Neural cell (in vitro differentiated cells): ENCODE data around the gene MYO1D. TPM values are rescaled to one million over a fixed set of nuclear protein-coding genes. Genes with fewer than 3 reads are reported as not detected.

ENCODE experiments used
- H2AFZ ChIP-seq: fragments of 200-600, 300-800 bp; sonication (generic), shearing (Covaris generic); 2 replicates; pipeline ENCODE4 v1.6.0; 2014; ENCODE audit warnings: low read depth, mild to moderate bottlenecking, antibody characterized with exemption, low read length, moderate library complexity
- H3F3A ChIP-seq: fragments of 200-600 bp; shearing (Covaris generic); 2 replicates; pipeline ENCODE4 v1.6.1; 2016; ENCODE audit warnings: mild to moderate bottlenecking, moderate library complexity, mixed read lengths, antibody characterized with exemption, low read length; ENCODE audit not compliant: insufficient read depth, poor library complexity, severe bottlenecking
- H3K27ac ChIP-seq: fragments of 200-600, 300-800 bp; sonication (generic), shearing (Covaris generic); 2 replicates; pipeline ENCODE4 v1.5.1; 2014; ENCODE audit warnings: mild to moderate bottlenecking, low read length, moderate library complexity
- H3K27me3 ChIP-seq: fragments of 300-800, 200-600 bp; sonication (generic), shearing (Covaris generic); 2 replicates; pipeline ENCODE4 v1.6.0; 2014; ENCODE audit warnings: mild to moderate bottlenecking, low read depth, low read length, moderate library complexity; ENCODE audit not compliant: insufficient read depth
- H3K36me3 ChIP-seq: fragments of 300-800, 200-600 bp; sonication (generic), shearing (Covaris generic); 2 replicates; pipeline ENCODE4 v1.5.1; 2014; ENCODE audit warnings: mild to moderate bottlenecking, antibody characterized with exemption, low read length, moderate library complexity; ENCODE audit not compliant: insufficient read depth
- H3K4me2 ChIP-seq: fragments of 300-800, 200-600 bp; sonication (generic), shearing (Covaris generic); 2 replicates; pipeline ENCODE4 v1.6.0; 2014; ENCODE audit warnings: mild to moderate bottlenecking, low read length
- H3K4me3 ChIP-seq: fragments of 300-800, 200-600 bp; sonication (generic), shearing (Covaris generic); 2 replicates; pipeline ENCODE4 v1.5.1; 2014; ENCODE audit warnings: mild to moderate bottlenecking, low read length, moderate library complexity
- H3K79me2 ChIP-seq: fragments of 200-600 bp; shearing (Covaris generic); replicated peaks from 2 replicates; pipeline ENCODE4 v1.6.0; 2014; ENCODE audit warnings: mild to moderate bottlenecking, low read length, moderate library complexity; ENCODE audit not compliant: insufficient read depth
- H3K9ac ChIP-seq: fragments of 300-800, 200-600 bp; sonication (generic), shearing (Covaris generic); 2 replicates; pipeline ENCODE4 v1.6.1; 2016; ENCODE audit warnings: mild to moderate bottlenecking, low read length, mixed read lengths
- H3K9me2 ChIP-seq: fragments of 200-600 bp; shearing (Covaris generic); 2 replicates; pipeline ENCODE4 v1.6.1; 2016; ENCODE audit warnings: mild to moderate bottlenecking, low read length, mixed read lengths; ENCODE audit not compliant: insufficient read depth
- H3K9me3 ChIP-seq: fragments of 200-600, 300-800 bp; sonication (generic), shearing (Covaris generic); 2 replicates; pipeline ENCODE4 v1.6.1; 2016; ENCODE audit warnings: mild to moderate bottlenecking, mixed run types, low read length, moderate library complexity, mixed read lengths
- H4K20me1 ChIP-seq: fragments of 200-600 bp; shearing (Covaris generic); 2 replicates; pipeline ENCODE4 v1.6.1; 2016; ENCODE audit warnings: mild to moderate bottlenecking, mixed run types; ENCODE audit not compliant: insufficient read depth
- EP300 ChIP-seq: fragments of 450-650 bp; conservative IDR thresholded peaks from 2 replicates; pipeline ENCODE4 v1.6.1; 2014; ENCODE audit warnings: antibody characterized with exemption, mild to moderate bottlenecking, moderate library complexity; ENCODE audit not compliant: poor library complexity, severe bottlenecking
- EZH2 ChIP-seq: fragments of 200-600, 300-800 bp; shearing (Covaris generic), sonication (generic); IDR thresholded peaks from 2 replicates; pipeline ENCODE4 v1.6.1; 2014; ENCODE audit warnings: antibody characterized with exemption, low read length, borderline replicate concordance, mild to moderate bottlenecking; ENCODE audit not compliant: insufficient read depth, poor library complexity, severe bottlenecking
- MXI1 ChIP-seq: fragments of 450-650 bp; conservative IDR thresholded peaks from 2 replicates; pipeline ENCODE4 v1.6.1; 2014; ENCODE audit warnings: antibody characterized with exemption, mild to moderate bottlenecking; ENCODE audit not compliant: poor library complexity, severe bottlenecking
- POLR2AphosphoS5 ChIP-seq: IDR thresholded peaks from 2 replicates; pipeline ENCODE4 v1.6.1; 2012
- RAD21 ChIP-seq: fragments of 450-650 bp; conservative IDR thresholded peaks from 2 replicates; pipeline ENCODE4 v1.6.1; 2014; ENCODE audit warnings: antibody characterized with exemption, mild to moderate bottlenecking, moderate library complexity
- SMC3 ChIP-seq: fragments of 450-650 bp; conservative IDR thresholded peaks from 2 replicates; pipeline ENCODE4 v1.6.1; 2014; ENCODE audit warnings: antibody characterized with exemption, mild to moderate bottlenecking, moderate library complexity; ENCODE audit not compliant: poor library complexity
- TAF1 ChIP-seq: IDR thresholded peaks from 2 replicates; pipeline ENCODE4 v1.6.1; 2012; ENCODE audit warnings: low read depth
- polyA plus RNA-seq: library from polyadenylated mRNA; depleted of rRNA; stranded (reverse); fragments of >200 nt; gene quantifications from 2 replicates; pipeline ENCODE4 v1.2.3, GENCODE V29; 2014
- TF ChIP-seq, protein P1 (sequence below): fragments of 450-650 bp; IDR thresholded peaks from 2 replicates; pipeline ENCODE4 v1.5.1; 2014; ENCODE audit warnings: antibody characterized with exemption, mild to moderate bottlenecking, moderate library complexity; ENCODE audit not compliant: poor library complexity, severe bottlenecking
- TF ChIP-seq, protein P2 (sequence below): IDR thresholded peaks from 2 replicates; pipeline ENCODE4 v1.6.1; 2012; ENCODE audit warnings: borderline replicate concordance

MYO1D gene
- polyA plus RNA-seq, 1 donor from 2014 or later = 10.7 TPM

DNA sequence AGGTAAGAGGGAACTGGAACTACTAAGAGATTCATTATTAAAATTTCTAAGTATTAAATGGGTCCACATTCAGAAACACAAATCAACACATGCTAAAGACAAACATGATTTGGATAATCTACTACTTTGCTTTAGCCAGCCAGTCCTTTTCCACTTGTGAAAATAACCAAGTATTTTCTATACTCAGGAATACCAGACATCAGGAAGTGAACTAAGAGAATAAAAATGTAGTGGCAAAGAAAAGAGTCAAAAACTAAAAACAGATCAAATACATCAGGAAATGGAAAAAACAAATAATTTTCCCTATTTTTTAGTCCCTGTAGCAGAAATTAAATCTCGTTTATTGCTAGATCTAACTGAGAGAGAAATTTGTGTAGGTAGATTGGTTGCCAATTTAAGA, 78.0 kb downstream of the MYO1D start:
- Histone ChIP-seq H3K4me2 (no peak overlapping the region), H3F3A (no peaks in the 10 kb centered on the region), H3K79me2 (no peaks in the 10 kb centered on the region), H3K27me3 (no peaks in the 10 kb centered on the region), H3K4me3 (no peak overlapping the region), H3K27ac (no peak overlapping the region), H3K36me3 (no peaks in the 10 kb centered on the region), H3K9ac (no peak overlapping the region), H3K9me2 (no peaks in the 10 kb centered on the region), H4K20me1 (no peaks in the 10 kb centered on the region), H2AFZ (no peak overlapping the region), H3K9me3 (no peaks in the 10 kb centered on the region)
- no peak for TF ChIP-seq RAD21
- TF ChIP-seq, protein P1, sequence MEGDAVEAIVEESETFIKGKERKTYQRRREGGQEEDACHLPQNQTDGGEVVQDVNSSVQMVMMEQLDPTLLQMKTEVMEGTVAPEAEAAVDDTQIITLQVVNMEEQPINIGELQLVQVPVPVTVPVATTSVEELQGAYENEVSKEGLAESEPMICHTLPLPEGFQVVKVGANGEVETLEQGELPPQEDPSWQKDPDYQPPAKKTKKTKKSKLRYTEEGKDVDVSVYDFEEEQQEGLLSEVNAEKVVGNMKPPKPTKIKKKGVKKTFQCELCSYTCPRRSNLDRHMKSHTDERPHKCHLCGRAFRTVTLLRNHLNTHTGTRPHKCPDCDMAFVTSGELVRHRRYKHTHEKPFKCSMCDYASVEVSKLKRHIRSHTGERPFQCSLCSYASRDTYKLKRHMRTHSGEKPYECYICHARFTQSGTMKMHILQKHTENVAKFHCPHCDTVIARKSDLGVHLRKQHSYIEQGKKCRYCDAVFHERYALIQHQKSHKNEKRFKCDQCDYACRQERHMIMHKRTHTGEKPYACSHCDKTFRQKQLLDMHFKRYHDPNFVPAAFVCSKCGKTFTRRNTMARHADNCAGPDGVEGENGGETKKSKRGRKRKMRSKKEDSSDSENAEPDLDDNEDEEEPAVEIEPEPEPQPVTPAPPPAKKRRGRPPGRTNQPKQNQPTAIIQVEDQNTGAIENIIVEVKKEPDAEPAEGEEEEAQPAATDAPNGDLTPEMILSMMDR = no peak
- TF ChIP-seq MXI1 = no peak
- no peak for TF ChIP-seq EP300
- no peak for TF ChIP-seq EZH2
- no peak for TF ChIP-seq TAF1
- TF ChIP-seq SMC3 = no peak
- no peak for TF ChIP-seq POLR2AphosphoS5
- TF ChIP-seq, protein P2, sequence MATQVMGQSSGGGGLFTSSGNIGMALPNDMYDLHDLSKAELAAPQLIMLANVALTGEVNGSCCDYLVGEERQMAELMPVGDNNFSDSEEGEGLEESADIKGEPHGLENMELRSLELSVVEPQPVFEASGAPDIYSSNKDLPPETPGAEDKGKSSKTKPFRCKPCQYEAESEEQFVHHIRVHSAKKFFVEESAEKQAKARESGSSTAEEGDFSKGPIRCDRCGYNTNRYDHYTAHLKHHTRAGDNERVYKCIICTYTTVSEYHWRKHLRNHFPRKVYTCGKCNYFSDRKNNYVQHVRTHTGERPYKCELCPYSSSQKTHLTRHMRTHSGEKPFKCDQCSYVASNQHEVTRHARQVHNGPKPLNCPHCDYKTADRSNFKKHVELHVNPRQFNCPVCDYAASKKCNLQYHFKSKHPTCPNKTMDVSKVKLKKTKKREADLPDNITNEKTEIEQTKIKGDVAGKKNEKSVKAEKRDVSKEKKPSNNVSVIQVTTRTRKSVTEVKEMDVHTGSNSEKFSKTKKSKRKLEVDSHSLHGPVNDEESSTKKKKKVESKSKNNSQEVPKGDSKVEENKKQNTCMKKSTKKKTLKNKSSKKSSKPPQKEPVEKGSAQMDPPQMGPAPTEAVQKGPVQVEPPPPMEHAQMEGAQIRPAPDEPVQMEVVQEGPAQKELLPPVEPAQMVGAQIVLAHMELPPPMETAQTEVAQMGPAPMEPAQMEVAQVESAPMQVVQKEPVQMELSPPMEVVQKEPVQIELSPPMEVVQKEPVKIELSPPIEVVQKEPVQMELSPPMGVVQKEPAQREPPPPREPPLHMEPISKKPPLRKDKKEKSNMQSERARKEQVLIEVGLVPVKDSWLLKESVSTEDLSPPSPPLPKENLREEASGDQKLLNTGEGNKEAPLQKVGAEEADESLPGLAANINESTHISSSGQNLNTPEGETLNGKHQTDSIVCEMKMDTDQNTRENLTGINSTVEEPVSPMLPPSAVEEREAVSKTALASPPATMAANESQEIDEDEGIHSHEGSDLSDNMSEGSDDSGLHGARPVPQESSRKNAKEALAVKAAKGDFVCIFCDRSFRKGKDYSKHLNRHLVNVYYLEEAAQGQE = no peak

DNA sequence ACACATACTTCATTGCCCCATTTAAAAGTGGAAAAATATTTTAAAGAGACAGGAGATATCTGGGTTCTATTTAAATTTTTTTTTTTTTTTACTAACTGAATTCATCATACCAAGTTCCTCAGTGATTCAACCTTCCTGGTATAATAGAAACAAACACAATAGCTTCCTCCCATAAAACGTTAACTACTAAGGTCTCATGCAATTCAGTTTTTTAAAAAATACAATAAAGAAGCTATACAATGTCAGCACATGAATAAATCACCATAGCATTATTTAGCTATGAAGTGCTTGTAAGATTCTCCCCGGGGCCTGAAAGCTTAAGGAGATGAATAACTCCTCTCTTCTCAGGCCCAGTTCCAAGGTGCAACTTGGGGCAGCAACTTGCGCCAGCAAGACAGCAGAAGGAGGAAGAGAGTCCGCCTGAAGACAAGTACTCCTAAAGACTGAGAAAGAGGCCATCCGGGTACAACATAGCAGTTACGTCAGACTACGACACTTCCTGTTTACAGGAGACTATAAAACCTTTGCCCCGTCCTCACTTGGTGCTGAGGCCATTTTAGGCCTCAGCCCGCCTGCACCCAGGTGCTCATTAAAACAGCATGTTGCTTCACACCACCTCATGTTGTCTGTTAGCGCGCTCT, 81.5 kb downstream of the MYO1D start:
- Histone ChIP-seq H2AFZ (no peak overlapping the region), H3F3A (no peaks in the 10 kb centered on the region), H3K9me2 (no peaks in the 10 kb centered on the region), H3K36me3 (no peaks in the 10 kb centered on the region), H3K4me3 (no peak overlapping the region), H3K4me2 (no peak overlapping the region), H3K9ac (no peak overlapping the region), H4K20me1 (no peaks in the 10 kb centered on the region), H3K27ac (no peak overlapping the region), H3K79me2 (no peaks in the 10 kb centered on the region), H3K27me3 (no peaks in the 10 kb centered on the region), H3K9me3 (no peaks in the 10 kb centered on the region)
- TF ChIP-seq RAD21 = no peak
- no peak for TF ChIP-seq TAF1
- TF ChIP-seq EP300 = no peak
- no peak for TF ChIP-seq POLR2AphosphoS5
- TF ChIP-seq MXI1 = no peak
- TF ChIP-seq SMC3 = no peak
- TF ChIP-seq, protein P2 = no peak
- TF ChIP-seq, protein P1 = no peak
- no peak for TF ChIP-seq EZH2
